Right renal cortex interstitium (tissue), 3 donors: ENCODE data around the gene SCRN2. TPM values are rescaled to one million over a fixed set of nuclear protein-coding genes. Genes with fewer than 3 reads are reported as not detected.

Experiments
- DNase-seq, 3 donors: peaks; one replicate each; pipeline ENCODE4 v3.0.0-alpha.2; 2013; ENCODE audit warnings: low read depth in 3 of 3, low spot score in 2 of 3
- polyA plus RNA-seq, 3 donors: library from polyadenylated mRNA; unstranded; fragments of 120-200 nt; gene quantifications; one replicate each; pipeline ENCODE4 v1.2.1, GENCODE V29; 2013; ENCODE audit not compliant: insufficient read length in 3 of 3

The SCRN2 gene
- 10 to 100 TPM; 40.6 to 61.8 (median 55.4) TPM for polyA plus RNA-seq

DNA sequence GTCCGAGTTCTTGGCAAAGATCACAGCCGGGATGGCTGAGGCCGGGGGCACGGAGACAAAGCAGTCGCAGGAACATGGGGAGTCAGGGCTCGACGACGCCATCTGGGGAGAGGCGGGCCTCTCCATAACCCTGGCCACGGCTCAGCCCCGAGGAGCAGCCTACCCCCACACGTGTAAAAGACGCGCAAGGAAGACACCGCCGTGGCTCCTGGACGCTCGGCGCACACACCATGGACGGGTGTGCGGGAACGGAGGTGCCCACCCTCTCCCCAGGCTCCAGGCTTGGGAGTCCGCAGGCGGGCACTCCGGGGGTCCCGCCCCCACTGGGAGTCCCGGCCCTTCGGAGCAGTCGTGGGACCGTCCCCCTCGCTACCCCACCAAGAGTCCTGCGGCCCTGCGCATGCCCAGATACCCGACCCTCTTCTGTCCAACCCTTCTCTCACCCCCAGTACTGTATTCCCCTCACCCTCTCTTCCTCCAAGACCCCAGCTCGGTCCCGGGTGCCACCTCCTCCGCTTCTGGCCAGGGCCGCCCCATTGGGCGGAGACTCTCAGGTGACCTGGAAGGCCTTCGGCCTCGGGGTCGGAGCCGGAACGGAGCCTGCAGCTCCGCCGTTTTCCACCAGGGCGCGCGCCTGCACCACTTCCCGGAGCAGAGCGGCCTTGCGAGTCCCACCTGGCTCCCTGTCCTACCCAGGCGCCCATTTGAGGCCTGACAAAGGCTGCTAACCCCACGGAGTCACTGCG, at the start of gene SCRN2:
Gene SCRN2 (minus strand): TSS at position 532 of the 746 bp plus-strand sequence. CDS start 430 bp downstream, at position 102.
- peak; percentile 72 to 81 (median 78) for DNase-seq

DNA sequence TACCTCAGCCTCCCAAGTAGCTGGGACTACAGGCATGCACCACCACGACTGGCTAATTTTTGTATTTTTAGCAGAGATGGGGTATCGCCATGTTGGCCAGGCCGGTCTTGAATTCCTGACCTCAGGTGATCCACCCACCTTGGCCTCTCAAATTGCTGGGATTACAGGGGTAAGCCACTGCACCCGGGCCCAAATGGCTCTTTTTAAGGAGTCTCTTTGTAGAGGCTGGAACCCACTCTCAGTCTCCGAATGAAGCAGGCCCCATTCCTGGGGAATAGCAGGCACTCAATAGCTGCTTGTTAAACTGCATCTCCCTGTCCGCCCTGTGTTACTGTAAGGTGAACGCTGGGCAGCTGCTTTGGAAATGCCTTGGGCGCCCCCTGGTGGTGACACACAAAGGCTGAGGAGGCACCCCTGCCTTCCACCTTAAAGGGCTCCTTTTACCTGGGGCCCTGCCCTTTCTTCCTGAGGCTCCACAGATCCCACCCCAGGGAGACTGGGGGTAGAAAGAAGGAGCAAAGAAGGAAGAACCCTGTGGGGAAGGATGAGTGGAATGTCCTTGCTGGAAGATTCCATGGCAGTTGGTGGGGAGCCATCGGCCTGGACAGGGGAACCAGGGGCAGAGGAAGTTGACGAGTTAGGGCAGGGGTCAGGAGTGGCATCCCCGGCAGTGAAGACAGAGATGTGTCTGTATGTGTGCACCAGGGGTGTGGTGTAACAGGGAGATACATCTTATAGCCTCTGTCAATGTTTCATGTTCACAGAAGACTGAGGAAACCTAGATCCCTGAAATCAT, 48.9 kb upstream of the SCRN2 start:
- DNase-seq = peak in 1 of 3 donors; percentile 57

DNA sequence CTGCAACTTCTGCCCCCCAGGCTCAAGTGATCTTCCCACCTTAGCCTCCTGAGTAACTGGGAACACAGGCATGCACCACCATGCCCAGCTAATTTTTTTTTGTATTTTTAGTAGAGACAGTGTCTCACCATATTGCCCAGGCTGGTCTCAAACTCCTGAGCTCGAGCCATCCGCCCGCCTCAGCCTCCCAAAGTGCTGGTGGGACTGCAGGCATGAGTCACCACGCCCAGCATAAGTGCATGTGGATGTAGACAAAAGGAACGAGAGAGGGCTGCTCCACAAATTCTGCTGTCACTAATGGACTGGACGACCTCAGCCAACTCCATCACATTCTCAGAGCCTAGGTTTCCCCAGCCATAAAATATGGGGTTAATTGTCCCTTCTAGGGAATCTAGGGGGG, 47.2 kb upstream of the SCRN2 start:
- no peak for DNase-seq

DNA sequence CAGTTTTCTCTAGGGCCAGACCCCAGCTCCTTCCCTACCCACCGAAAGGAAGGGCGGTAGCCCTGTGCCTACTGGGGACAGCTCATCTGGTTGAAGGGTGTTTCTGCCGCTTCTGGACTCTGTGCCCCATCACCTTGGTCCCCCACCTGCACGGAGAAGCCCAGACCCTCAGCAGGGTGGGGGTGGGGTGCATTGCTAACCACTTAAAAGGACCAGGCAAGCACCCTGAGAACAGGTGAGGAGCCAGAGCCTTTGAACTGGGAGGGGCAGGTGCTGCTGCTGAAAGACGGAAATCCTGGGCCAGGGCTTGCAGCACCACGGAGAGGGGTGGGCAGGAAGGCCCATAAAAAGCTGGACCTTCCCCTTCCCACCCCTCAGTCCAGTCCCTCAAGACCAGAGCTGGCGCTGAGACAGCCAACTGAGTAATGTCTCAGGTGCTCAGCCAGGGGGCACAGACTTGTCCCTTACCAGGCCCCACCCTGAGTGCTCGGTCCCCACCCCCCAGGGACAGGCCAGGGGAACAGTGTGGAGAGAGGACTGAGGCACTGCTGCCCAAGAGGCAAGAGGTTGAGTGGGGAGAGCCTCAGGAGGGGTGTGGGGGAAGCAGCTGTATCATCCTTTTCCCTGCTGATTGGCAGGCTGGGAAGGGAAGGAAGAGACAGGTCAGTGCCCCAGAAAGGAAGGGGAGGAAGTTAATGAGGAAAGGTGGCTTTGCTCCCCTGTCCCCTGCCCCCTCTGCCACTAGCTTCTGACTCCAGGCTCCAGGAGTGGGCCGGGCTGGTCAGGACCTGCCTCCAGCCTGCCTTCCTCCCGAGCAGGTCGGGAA, 44.0 kb upstream of the SCRN2 start:
- DNase-seq = no peak

DNA sequence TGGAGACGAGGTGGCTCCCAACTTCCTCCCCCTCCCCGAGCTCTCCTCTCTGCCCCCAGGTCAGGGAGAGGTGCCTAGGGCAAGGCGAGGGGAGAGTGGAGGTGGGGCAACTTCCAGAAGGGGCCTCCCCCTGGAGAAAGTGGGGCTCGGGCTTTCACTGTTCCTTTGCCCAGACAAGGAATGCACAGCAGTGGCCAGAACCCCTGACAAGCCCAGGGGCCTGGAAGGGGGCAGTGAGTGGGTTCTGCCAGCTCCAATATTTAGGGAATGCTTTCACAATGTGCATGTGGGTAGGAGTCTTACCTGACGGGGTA, 43.3 kb upstream of the SCRN2 start:
- DNase-seq = no peak

DNA sequence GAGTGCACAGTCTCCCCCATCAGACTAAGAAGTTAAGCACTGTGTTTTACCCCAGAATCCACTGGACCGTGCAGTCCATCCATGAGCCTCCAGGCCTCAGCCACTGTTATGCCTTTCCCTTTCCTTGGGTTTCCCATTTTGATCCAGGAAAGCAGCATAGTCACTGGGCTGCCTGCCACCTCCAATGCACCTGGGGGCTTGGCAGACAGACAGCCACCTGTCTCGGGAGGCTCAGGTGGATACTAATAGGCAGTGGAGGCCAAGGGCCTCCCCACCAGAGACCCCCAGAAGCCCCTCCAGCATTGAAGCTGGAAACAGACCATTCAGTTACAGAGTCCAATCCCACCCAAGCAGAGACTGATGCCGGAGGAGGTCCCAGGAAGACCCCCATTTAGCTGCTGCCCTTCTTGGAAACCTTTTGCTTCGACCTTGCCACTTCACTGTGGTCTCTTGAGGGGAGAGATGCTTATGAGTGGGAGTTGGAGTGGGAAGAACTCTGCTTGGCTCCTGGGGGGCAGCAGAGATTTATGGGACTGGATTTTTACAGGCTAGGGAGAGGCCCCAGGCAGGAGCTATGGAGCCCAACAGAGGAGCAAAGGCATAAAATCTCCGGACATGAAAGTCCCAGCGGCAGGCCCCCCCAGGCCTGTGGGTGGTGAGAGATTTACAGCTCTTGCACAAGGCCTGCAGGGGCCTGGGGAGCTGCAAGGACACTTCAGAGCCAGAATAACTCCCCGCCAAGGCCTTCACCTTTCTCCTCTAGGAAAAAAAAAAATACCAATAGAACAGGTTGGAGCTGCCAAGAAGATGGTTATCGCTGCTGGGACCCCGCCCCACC, 42.7 kb upstream of the SCRN2 start:
- no peak for DNase-seq

DNA sequence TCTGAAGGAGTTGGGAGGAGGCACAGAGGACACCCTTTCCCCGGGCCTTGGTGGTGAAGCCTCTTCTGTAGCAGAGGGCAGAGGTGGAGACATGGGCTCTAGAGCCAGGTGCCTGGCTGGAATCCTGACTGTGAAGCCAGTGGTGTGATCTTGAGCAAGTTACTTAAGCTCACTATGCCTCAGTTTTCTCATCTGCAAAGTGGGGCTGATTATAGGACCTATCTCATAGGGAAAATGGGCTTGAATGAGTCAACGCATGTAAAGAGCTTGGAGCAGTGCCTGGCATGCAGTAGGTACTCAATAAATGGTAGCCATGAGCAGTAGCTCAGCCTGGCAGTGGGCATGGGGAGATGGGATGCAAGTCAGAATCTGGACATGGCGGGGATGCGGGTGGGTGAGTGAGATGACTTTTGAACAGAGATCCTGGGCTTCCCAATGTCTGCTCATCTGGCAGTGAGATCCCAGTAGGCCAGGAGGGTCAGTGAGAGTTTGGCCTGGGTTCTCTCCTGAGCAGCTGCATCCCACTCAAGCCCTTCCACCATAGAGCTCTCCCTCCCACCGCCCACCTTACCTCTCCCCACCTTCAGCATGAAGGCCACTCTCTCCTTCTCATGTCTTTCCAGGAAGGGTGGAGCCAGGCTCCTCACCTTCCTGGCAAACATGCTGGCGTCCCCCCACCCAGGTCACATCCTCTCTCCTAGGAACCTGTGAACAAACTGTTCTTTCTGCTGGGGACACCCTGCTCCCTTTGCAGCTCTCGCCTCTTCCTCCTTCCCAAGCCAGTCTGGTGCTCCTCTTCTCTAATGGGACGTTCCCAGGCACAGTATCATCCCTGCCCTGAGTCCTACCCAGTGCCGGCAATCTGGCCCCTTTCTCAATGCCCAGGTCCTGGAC, 41.9 kb upstream of the SCRN2 start:
- no peak for DNase-seq

DNA sequence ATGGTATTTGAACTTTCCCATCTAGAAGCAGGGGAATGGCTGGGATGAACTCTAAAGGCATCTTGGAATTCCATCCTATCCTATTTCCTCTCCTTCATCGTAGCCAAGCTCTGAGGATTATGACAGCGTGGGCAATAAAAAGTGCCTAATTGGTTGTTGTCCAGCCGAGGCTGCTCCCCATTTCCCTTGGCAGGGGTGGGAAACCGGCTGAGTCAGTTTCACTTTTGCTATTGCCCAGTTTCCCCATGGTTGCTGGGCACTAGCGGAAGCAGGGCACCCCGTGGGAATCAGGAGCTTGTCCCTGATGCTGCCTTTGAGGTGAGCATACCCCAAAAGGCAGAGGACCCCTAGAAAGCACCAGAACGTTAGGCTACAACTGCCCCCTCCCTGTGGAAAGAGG, 41.2 kb upstream of the SCRN2 start:
- no peak for DNase-seq

DNA sequence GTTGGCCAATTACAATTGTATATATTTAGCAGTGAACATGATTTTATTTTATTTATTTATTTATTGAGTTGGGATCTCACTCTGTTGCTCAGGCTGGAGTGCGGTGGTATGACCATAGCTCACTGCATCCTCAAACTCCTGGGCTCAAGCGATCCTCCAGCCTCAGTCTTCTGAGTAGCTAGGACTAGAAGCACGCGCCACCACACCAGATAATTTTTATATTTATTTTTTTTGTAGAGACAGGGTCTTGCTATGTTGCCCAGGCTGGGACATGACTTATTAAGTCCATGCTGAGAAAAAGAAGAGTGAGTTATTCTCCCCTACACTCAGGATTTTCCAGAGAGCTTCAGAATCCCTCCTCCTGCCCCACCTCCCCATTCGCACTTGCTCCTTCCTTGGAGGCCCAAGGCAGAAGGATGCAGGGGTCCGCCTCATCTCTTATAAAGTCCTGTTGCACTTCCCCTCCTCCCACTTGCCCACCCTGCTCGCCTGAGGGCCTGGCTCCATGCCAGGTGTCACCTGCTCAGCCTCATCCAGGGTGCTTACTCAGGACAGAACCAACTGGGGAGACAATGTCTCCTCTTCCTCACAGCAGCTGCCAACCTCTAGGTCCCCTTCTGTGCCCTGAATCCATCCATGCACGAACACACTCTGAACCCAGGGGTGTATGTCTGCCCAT, 38.8 kb upstream of the SCRN2 start:
- no peak for DNase-seq

DNA sequence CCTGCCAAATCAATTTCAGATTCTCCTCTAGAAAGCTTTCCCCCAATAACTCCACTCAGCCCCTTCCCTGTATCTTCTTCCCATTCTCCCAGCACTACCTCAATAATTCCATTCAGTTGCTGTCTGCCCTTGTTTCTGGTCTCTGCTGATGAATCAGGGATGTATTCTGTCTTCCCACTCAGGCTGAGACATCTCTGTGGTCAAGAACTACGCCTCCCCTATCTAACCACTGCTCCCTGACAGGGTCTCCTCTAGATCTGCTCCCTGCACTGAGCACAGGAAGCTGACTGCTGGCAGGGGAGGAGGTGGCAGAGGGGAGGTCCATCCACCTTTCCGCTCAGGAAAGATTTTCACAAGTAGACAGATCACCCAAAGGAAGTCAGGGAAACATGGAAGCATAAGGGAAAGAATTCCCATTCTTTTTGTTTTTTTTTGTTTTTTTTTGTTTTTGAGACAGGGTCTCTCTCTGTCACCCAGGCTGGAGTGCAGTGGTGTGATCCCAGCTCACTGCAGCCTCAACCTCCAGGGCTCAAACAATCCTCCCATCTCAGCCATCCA, 38.0 kb upstream of the SCRN2 start:
- no peak for DNase-seq

DNA sequence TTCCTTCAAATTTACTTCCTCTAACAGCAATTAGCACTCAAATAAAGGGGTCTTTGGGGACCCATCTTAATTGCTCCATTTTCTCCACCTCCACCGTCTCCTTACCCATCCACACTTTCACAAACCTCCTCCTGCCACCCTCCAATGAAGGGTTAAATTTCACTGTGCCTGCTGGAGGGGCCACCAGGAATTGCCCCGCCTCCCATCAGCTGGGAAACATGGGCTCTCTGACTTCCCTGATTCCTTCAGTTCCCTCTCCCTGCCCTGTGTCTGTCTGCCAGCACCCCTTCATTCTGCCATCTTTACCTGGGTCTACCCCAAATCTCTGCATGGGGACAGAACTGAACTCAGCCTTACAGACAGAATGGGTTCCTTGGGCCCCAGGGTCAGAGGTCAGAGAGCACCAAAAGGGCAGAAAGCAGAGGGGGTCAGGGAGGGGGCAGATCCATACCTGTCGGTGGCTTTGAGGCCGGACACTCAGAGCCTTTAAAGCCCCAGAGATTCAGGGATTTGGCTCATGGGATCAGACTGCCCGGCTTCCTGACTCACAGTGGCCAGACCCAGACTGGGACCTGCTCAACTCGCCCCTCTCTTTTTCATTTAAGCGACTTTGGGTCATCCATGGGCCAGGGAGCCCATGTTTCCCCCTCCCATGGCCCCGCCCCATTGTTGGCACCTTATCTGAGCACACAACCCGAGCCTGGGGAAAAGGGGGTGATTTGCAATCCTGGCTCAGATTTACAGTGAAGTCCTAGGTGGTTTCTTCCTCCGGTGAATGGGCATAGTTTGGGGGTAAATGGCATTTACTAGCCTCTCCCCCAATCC, 37.3 kb upstream of the SCRN2 start:
- no peak for DNase-seq

DNA sequence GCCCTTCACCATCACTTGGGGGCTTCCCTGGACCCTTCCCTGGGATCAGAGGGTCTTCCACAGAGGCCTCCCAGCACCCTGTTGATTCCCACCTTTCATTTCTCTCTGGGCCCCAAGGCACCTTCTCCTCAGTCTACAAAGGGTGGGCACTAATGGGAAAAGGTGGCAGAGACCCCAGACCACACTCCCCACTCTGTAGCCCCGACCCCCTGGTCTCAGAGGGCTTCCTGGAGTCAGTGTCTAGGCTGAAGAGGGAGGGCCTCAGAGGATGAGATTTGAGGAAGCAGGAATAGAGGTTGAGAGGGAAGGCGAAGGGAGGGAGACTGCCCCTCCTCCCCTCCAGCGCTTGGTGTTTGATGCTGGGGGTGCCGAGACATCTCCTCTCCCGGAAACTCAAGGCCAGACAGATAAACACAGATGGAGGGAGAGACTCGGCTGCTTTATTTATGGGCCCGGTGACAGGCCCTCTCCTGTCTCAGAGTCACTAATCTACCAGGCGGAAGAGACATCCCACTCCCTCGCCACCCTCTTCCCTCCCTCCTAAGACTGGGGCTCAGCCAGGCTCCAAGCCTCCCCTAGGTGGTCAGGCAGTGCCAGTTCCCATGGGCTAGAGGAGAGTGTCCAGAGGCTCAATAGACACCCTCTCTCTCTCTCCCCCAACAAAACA, 36.4 kb upstream of the SCRN2 start:
- DNase-seq = peak in 1 of 3 donors; percentile 71

DNA sequence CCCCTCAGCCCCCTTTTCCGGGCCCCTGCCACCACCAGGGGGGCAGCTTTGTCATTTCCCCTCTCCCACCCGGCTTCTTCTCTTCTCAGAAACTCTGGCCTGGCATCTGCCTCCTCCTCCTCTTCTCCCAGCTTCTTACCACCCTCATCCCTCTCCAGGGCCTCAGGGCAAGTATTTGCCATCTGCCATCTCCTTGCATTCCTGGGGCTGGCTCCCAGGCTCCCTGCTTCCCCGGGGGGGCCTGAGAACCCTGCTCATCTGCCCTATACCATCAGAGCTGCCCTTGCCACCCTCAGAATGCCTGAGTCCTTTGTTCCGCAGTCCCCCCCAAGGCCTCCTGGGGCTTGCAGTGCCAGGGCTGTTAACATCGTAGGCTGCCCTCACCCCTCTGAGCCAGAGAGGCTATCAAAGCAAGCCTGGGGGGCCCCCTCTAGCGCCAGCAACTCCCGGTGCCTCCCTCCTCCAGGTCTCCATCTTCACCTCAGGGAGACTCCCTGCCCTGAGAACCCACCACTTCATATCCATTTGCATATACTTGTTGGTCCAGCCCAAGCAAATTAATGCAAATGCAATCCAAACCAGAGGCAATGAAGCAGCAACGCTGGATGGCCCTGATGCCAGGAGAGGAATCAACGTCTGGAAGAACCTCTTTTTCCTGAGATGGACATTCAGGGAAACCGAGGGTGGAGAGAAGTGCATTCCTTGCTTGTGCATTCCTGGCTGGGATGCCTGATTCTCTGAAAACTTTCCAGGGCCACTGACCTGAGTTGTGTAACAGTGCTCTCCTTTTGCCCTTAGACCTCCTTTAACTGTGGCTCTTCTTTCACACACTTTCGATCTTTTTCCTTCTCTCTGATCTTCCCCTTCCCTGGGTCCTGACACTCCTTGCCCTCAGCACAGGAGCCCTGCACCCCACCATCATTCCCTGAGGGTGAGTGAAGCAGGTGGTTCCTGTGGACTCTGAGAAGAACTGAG, 34.2 kb upstream of the SCRN2 start:
- DNase-seq = no peak

DNA sequence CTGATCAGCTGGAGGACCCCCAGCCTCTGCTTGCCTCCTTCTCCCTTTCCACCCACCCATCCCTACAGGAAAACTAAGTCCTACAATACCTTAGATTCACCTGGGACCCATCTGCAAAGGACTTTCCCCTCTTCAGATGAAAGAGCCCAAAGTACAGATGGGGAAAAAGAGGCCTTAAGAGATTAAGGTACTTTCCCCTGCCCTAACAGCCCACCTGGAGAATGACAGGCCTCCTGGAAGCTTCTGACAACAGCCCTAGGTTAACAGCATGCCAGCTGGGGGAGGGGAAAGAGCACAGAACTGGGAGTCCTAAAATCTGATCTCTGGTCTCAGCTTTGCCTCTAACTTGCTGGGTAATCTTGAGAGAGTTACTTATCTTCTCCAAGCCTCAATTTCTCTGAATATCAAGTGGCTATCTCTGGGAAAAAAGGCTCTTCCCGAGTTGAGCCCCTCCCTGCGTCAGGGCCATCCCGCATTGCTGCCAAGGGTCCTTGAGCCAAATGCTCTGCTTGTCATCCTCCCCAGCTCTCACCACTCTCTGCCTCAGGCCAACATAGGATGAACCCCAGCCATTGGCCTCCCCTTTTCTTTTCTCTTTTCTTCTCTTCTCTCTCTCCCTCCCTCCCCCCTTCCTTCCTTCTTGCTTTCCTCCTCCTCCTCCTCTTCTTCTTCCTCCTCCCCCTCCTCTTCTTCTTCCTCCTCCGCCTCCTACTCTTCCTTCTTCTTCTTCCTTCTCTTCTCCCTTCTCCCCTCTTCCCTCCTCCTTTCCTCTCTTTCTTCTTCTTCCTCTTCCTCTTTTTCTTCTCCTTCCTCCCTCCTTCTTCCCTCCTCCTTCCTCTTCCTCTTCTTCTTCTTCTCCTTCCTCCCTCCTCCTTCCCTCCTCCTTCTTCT, 32.4 kb upstream of the SCRN2 start:
- DNase-seq = no peak

DNA sequence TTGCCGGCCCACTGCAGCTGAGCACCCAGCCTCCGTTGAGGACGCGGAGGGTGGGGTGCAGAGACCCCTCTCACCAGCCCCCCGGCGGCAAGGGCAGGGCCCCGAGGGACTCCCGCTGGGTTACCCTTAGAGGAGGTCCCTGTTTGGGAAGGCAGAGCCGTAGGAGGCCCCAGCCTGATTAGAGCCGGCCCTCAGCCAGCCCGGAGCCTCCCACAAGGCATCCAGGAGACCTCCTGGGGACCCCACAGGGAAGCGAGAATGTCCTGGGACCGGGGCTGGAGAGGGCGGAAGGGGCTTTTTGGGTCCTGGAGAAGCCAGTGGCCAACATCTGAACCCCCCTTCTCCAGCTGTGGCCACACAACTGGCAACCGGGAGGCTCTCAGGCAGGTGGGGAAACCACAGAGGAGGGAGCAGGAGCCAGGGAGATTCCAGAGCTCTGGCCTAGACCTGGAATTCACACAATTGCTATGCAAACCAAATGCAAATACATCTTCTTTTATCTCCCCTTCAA, 31.6 kb upstream of the SCRN2 start:
- no peak for DNase-seq
